NCI-H748 (cell line): Measurements from ENCODE around the gene TRIM6.
"Not testable (repeated sequence)": the region's sequence is repeated elsewhere in the genome, so short reads cannot be mapped to it uniquely, and the experiment has no call there.

Experiments used
- DNase-seq: peaks from one replicate; lab custom pipeline; 2025; ENCODE audit not compliant: unreplicated experiment; lab: John Stamatoyannopoulos, UW

Gene TRIM6

DNA sequence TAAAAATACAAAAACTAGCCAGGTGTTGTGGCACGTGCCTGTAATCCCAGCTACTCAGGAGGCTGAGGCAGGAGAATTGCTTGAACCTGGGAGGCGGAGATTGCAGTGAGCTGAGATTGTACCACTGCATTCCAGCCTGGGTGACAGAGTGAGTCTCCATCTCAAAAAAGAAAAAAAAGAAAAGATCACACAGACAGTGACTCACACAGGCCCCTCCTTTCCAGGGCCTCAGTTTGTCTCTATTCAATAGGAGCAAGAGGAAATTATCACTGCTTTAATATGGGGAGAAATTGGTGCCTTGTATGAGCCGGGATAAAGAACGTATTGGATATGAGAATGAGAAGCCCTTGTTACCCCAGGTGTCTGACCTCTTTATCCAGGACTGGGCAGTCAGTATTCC is 6.4 kb downstream of the TRIM6 start:
- DNase-seq = not testable (repeated sequence)

GRCh38 chr11:5603326-5603725 is 6.9 kb downstream of the TRIM6 start:
- DNase-seq = no peak

DNA sequence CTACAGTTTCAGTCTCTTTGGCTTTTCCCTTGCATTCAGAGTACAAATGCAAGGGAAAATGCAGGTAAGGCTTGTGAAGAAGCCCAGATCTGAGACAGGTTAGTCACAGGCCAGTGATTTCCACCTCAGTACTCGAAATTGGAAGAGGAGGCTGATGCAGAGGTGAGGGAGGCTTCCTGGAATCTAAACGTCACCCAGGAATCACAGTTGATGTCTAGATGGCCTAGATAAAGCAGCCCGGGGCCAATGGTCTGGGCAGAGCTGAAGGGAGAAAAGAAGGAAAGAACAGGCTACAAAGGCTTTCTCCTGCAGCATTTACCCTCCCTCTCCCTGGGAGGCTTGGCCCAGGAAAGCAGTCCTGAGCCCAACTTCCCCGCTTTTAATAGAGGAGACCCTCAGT is 8.5 kb downstream of the TRIM6 start:
- DNase-seq = no peak

GRCh38 chr11:5605849-5606248 is 9.4 kb downstream of the TRIM6 start:
- no peak for DNase-seq

DNA sequence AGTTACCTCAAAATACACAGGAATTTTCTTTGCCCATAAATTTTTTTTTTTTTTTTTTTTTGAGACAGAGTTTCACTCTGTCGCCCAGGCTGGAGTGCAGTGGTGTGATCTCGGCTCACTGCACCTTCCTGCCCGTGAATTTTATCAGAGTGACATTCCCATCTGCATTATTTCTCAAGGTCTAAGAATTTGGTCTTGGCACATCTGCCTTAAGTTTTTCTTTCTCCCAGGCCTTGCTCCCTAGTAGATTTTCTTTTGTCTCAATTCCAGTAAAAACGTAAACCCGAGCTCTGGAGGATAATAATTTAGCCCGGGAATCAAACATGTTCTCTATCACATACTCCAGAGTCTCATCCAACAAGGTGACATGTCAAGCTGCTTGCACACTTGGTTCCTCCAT is 12.4 kb downstream of the TRIM6 start:
- no peak for DNase-seq

- DNase-seq = no peak
These were observed 14.0 kb downstream of the TRIM6 start for GRCh38 chr11:5610446-5610845.

DNA sequence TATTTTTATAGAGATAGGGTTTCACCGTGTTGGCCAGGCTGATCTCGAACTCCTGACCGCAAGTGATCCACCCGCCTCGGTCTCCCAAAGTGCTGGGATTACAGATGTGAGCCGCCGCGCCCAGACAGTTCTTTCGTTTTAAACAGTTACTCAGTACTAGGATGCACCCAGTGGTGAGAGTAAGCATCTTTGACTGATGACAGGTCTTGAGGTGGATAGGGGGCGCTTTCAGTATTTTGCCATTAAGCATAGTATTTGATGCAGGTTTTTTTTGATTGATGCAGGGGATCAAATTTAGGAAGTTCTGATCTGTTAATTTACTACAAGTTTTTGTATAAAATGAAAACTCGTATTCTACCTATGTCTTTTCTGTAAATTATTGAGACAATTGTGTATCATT is 15.2 kb downstream of the TRIM6 start:
- DNase-seq = no peak

DNA sequence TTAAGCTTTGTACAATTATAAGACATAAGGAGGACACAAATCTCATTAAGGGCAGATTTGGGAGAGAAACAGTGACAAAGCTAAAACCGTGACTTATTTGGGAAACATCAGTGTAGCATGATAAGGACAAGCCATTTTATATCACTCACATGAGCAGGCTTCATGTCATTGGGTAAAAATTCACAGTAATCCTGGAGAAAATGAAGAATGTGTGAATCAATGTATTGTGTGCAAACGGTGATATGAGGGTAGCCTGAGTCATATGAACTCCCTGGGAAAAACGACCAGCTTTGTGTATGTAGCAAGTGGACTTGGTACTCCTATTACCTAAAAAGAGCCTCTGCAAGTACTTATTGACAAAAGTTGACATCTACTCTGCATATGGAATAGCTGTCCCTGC is 22.4 kb downstream of the TRIM6 start:
- no peak for DNase-seq

- peak; percentile 46 for DNase-seq
These were observed 24.4 kb downstream of the TRIM6 start for GRCh38 chr11:5620651-5621521.

DNA sequence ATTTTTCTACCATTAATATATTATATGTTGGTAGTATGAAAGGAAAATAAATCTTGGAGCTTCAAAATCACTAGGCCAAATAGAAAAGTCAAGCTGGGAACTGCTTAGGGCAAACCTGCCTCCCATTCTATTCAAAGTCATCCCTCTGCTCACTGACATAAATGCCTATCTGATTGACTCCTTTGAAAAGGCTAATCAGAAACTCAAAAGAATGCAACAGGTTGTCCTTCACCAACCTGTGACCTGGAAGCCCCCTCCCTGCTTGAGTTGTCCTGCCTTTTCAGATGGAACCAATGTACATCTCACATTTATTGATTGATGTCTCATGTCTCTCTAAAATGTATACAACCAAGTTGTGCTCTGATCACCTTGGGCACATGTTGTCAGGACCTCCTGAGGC is 25.1 kb downstream of the TRIM6 start:
- DNase-seq = no peak

DNA sequence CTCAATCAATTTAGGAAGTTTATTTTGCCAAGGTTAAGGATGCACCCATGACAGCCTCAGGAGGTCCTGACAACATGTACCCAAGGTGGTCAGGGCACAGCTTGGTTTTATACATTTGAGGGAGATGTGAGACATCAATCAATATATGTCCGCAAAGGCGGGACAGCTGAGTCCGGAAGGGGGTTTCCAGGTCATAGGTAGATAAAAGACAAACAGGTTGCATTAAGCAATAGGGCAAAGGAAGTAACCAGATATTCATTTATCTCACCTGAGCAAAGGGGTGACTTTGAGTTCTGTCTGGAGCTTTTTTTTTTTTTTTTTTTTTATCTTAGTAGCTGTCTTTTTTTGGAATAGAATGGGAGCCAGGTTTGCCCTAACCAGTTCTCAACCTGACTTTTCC is 26.4 kb downstream of the TRIM6 start:
- DNase-seq = no peak

- no peak for DNase-seq
These were observed 28.2 kb downstream of the TRIM6 start, which contains the start of gene TRIM34 for GRCh38 chr11:5624489-5625279. TRIM34 (plus strand) TSS chr11:5625001; CDS start chr11:5632332, 7,331 bp downstream.

- no peak for DNase-seq
These were observed 28.8 kb downstream of the TRIM6 start for GRCh38 chr11:5625281-5625680.

DNA sequence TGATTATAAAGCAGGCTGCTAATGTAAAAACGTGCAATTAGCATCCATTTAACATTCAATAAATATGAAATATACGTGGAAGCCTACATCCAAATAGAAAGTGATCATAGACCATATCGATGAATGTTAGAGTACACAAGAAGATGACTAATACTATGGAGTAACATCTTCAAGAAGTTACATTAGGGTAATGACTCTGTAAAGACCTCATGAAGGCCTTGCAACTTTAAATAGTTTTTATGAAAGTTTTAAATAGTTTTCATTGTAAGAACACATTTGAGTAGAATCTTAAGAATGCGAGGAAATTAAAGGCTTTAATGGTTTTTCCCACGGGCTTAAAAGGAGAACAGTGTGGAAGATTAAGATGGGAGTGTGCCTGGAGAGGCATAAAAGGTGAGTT is 29.8 kb downstream of the TRIM6 start:
- DNase-seq = no peak

- DNase-seq = no peak
These were observed 35.0 kb downstream of the TRIM6 start for GRCh38 chr11:5631417-5631816.

DNA sequence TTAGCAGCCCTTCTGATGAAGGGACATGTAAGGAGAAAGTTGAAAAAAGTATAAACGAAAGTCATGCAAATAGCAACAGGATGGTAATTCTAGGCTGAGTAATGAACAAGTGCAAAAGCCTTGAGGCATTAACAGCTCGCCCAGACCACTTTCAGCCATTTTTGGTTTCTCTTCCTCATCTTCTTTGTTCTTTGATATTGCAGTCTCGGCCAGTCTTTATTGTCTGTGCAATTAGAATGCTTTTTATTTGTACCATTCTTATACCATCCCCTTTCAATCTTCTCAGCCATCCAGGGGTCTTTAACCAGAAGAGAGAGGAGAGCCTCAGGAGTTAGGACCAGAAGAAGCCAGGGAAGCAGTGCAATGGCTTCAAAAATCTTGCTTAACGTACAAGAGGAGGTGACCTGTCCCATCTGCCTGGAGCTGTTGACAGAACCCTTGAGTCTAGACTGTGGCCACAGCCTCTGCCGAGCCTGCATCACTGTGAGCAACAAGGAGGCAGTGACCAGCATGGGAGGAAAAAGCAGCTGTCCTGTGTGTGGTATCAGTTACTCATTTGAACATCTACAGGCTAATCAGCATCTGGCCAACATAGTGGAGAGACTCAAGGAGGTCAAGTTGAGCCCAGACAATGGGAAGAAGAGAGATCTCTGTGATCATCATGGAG is 35.7 kb downstream of the TRIM6 start:
- DNase-seq = no peak

GRCh38 chr11:5639953-5640352 is 43.5 kb downstream of the TRIM6 start:
- no peak for DNase-seq

- DNase-seq = no peak
These were observed 47.1 kb downstream of the TRIM6 start for GRCh38 chr11:5643585-5643984.

DNA sequence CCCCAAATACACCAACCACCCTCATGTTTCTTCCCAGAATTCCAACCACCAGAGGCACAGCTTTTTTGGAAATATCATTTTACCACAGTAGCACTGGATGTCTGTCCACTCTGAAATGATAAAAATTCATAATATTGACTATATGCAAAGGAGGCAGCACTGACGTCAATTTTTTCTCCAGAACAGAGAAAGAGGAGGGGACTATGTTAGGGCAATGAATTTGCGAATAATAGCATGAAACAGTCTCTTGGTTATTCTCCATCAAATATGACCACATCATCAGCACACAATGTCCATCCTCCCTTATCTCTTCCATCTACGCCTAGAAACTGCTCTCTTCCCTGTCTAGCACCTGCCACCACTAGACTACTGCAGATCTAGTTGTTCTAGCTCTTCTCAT is 49.7 kb downstream of the TRIM6 start:
- DNase-seq = no peak

GRCh38 chr11:5655474-5655873 is 59.0 kb downstream of the TRIM6 start:
- no peak for DNase-seq

GRCh38 chr11:5656956-5657355 is 60.5 kb downstream of the TRIM6 start:
- not testable (repeated sequence) for DNase-seq

GRCh38 chr11:5658318-5658717 is 61.9 kb downstream of the TRIM6 start:
- DNase-seq = no peak
